HG03039 (cell line): Measurements from ENCODE around the gene PRKG1.

Source experiments
- ATAC-seq: cut with Tn5 transposase; IDR thresholded peaks from one replicate; pipeline ENCODE4 v1.9.1; 2021; ENCODE audit warnings: mild to moderate bottlenecking, moderate library complexity; ENCODE audit not compliant: unreplicated experiment

PRKG1 gene

GRCh38 chr10:51894771-51895578, 820.7 kb downstream of the PRKG1 start:
- ATAC-seq: no peak

- no peak for ATAC-seq
Observed at GRCh38 chr10:51896849-51897248, 822.6 kb downstream of the PRKG1 start.

GRCh38 chr10:51897560-51897959, 823.3 kb downstream of the PRKG1 start:
- no peak for ATAC-seq

GRCh38 chr10:51900180-51900579, 825.9 kb downstream of the PRKG1 start:
- ATAC-seq: no peak

- no peak for ATAC-seq
Observed at GRCh38 chr10:51903675-51904074, 829.4 kb downstream of the PRKG1 start.

GRCh38 chr10:51905032-51905431, 830.7 kb downstream of the PRKG1 start:
- ATAC-seq: no peak

- ATAC-seq: no peak
Observed at GRCh38 chr10:51907361-51907760, 833.1 kb downstream of the PRKG1 start.

- no peak for ATAC-seq
Observed at GRCh38 chr10:51910189-51910588, 835.9 kb downstream of the PRKG1 start.

- ATAC-seq: no peak
Observed at GRCh38 chr10:51910596-51910995, 836.3 kb downstream of the PRKG1 start.

- ATAC-seq: no peak
Observed at GRCh38 chr10:51911723-51912122, 837.4 kb downstream of the PRKG1 start.

- ATAC-seq: no peak
Observed at GRCh38 chr10:51915031-51915542, 840.8 kb downstream of the PRKG1 start.

GRCh38 chr10:51918440-51918839, 844.2 kb downstream of the PRKG1 start:
- no peak for ATAC-seq

- peak; percentile 39 for ATAC-seq
Observed at GRCh38 chr10:51918884-51919325, 844.6 kb downstream of the PRKG1 start.

GRCh38 chr10:51920672-51921071, 846.4 kb downstream of the PRKG1 start:
- ATAC-seq: no peak

GRCh38 chr10:51924359-51924758, 850.1 kb downstream of the PRKG1 start:
- ATAC-seq: no peak

GRCh38 chr10:51926337-51926736, 852.0 kb downstream of the PRKG1 start:
- no peak for ATAC-seq

- no peak for ATAC-seq
Observed at GRCh38 chr10:51928162-51928561, 853.9 kb downstream of the PRKG1 start.

- no peak for ATAC-seq
Observed at GRCh38 chr10:51932530-51932929, 858.2 kb downstream of the PRKG1 start.

- no peak for ATAC-seq
Observed at GRCh38 chr10:51934373-51934772, 860.1 kb downstream of the PRKG1 start.

GRCh38 chr10:51935341-51935740, 861.1 kb downstream of the PRKG1 start:
- no peak for ATAC-seq

GRCh38 chr10:51937308-51938140, 863.2 kb downstream of the PRKG1 start:
- no peak for ATAC-seq
